GM21447 (cell line): Measurements from ENCODE around the gene CXXC5.

Experiments
- ATAC-seq: cut with Tn5 transposase; IDR thresholded peaks from one replicate; pipeline ENCODE4 v1.9.1; 2021; ENCODE audit not compliant: unreplicated experiment

CXXC5 gene

DNA sequence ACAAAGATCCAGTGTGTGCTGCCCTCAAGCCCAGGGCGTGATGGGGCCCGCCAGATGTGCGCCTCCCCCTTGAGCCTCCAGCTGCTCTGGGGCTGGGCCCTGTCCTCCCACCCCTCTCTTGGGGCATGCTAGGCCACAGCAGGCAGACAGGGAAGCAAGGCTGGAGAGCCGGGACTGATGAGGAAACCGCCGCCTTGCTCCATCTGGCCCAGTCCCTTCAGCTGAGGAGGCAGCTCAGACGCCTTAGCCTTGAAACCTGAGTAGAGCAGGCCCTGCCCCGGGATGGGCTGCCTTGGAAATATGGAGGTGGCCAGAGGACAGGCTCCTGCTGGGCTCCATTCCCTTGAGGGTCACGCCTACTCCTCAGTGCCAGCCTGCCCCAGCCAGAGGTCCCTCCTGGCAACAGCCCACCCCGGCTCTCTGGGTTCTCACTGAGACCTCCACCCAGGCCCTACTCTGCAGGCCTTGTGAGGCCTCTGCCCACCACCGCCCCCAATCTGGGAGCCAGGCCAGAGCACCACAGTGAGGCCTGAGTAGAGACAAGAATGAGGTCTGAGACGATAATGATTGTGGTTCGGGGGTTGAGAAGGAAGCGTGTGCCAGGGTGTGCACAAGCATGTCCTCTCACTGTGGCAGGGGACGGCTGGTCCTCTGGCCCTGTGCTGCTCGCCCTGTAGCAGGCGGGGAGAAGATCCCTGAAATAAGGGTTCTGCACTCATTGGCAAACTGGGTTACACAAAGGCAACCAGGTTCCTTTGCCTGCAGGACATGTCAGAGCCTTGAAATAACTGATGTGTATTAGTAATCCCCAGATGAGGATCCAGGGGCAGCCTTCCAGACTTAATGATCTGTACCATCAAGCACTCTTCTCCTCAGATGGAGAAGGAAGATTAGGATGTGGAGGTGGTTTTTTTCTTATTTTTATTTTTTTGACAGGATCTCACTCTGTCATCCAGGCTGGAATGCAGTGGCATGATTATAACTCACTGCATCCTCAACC, 30.9 kb downstream of the CXXC5 start:
- ATAC-seq, result no peak

DNA sequence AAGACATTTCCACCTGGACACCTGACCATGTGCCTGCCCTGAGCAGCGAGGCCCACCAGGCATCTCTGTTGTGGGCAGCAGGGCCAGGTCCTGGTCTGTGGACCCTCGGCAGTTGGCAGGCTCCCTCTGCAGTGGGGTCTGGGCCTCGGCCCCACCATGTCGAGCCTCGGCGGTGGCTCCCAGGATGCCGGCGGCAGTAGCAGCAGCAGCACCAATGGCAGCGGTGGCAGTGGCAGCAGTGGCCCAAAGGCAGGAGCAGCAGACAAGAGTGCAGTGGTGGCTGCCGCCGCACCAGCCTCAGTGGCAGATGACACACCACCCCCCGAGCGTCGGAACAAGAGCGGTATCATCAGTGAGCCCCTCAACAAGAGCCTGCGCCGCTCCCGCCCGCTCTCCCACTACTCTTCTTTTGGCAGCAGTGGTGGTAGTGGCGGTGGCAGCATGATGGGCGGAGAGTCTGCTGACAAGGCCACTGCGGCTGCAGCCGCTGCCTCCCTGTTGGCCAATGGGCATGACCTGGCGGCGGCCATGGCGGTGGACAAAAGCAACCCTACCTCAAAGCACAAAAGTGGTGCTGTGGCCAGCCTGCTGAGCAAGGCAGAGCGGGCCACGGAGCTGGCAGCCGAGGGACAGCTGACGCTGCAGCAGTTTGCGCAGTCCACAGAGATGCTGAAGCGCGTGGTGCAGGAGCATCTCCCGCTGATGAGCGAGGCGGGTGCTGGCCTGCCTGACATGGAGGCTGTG, 32.4 kb downstream of the CXXC5 start:
- ATAC-seq, result no peak

DNA sequence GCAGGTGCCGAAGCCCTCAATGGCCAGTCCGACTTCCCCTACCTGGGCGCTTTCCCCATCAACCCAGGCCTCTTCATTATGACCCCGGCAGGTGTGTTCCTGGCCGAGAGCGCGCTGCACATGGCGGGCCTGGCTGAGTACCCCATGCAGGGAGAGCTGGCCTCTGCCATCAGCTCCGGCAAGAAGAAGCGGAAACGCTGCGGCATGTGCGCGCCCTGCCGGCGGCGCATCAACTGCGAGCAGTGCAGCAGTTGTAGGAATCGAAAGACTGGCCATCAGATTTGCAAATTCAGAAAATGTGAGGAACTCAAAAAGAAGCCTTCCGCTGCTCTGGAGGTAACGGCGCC, 32.9 kb downstream of the CXXC5 start:
- no peak for ATAC-seq

DNA sequence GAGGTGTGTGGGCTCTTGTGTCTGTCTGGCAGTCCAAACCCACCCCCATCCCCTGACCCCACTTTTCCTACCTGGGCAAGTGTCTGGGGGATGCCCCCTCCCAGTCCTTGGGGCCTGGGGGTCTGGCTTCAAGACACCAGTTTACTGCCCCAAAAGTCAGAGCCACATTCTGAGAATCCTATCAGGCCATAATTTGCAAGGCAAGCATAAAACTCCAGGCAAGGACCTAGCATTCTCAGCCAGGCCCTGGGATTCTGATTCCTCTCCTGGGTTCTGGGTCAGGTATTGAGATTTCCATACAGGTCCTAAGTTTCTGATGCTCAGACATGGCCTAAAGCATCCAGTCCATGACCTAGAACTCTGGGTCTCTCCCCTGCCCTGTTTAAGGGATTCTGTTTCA, 33.3 kb downstream of the CXXC5 start:
- no peak for ATAC-seq

DNA sequence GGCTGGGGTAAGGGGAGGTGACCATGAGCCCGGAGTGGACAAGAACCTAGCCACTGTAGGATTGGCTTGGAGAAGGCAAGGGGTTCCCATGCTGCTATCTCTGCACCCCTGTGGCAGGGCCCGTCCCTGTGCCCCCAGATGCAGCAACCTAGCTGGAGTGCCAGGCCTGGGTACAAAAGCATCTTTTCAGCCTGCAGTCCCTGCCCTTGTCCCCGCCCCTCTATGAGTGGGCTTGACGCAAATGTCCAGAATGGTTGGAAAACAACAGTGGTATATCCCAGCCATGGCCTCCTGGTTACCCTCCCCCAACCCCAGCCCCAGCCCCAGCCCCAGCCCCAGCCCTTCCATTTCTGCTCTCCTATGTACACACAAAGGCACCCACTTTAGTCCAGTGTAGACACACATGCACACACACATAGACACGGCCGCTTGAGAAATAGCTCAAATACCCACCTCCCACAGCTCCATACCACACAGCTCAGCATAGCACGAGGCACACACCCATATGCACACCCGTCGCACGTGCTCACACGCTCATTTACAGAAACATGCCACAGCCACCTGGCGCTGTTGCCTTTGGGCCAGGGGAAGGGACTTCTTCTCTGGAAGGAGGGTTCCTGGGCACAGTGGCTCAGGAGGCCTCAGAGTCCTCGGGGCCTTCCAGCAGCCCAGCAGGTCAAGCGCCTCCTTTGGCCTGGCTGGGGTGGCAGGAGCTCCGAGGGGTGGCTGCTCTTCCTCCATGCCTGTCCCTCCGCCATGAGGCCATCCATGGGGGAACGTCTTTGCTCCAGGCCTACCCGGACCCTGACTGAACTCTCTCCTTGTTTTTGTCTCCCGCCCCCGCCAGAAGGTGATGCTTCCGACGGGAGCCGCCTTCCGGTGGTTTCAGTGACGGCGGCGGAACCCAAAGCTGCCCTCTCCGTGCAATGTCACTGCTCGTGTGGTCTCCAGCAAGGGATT, 34.1 kb downstream of the CXXC5 start:
- no peak for ATAC-seq

DNA sequence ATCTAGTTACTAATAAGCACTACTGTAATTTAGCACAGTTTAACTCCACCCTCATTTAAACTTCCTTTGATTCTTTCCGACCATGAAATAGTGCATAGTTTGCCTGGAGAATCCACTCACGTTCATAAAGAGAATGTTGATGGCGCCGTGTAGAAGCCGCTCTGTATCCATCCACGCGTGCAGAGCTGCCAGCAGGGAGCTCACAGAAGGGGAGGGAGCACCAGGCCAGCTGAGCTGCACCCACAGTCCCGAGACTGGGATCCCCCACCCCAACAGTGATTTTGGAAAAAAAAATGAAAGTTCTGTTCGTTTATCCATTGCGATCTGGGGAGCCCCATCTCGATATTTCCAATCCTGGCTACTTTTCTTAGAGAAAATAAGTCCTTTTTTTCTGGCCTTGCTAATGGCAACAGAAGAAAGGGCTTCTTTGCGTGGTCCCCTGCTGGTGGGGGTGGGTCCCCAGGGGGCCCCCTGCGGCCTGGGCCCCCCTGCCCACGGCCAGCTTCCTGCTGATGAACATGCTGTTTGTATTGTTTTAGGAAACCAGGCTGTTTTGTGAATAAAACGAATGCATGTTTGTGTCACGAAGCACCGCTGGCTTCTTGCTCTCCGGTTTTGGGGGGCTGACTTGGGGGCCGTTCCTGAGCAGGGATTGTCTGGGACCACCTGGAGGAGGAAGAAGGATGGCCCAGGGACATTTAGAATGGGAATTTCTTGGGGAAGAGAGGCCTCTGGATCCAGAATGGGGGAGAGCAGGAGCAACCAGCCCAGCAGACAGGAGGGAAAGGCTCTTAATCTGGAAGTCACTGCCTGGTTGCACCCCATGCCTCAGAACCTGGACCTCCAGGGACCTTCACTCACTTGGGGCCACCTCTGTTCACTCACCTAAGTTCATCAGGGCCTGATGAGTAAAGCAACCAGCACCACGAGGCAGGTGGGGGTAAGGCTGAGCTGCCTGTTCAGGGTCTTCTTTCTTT, 35.4 kb downstream of the CXXC5 start:
- no peak for ATAC-seq

DNA sequence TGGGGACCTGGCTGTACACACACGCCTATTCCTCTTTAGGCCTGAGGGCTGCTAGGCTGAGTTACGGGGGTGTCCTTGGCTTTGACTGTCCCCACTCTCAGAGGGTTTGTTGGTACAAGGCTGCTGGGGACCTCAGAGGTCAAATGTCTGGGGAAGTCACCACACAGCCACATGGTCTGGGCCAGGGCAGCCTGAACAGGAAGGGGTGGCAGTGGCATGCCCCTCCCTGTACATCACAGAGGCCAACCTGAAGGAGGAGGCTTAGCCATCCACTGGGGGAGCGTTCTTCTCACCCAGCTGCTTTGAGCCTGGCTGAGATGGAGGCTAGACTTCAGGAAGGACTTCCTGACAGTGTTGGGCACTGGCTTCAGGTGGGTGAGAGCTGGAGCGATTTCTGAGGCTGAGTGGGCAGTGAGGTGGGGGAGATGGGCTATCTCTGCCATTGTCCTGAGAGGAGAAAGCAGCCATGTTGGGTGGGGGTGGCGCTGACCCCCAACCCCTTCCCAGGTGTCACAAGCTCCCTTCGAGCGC, 36.3 kb downstream of the CXXC5 start:
- no peak for ATAC-seq

DNA sequence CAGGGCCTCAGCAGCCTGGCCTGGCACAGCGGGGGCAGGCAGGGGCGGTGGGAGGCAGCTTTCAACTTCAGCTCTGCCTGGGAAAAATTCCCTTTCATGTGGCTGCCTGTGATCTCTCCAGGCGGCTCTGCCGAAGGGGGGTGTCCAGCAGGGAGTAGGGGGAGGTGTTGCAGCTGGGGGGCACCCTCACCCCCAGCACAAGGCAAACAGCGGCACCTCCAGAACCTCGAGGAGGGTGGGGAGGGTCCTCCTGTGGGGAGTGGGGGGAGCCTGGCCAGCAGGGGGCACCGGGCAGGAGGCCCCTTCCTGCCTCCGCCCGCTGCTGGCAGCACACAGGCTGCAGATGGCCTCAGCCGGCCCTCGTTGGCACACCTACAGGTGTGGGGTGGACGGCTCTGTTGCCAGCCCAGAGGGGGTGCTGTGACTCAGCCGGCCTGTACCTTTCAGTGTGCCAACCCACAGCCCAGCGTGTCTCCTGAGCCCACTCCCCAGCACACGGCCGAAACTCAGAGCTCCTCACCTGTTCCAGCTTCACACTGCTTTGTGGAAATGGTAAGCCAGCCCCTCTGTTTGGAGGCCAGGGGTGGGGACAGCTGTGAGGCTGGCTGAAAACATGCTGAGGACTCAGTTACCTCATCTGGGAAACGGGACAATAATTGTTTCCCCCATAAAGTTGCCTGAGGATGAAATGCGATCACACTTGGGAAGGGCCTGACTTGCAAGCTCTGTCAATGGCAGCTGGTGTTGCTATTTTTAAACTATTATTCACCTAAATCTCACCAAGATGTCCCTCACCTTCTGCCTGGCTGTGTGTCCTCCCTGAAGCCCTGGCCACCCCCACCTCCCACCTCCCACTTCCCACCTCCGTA, 37.0 kb downstream of the CXXC5 start:
- no peak for ATAC-seq

DNA sequence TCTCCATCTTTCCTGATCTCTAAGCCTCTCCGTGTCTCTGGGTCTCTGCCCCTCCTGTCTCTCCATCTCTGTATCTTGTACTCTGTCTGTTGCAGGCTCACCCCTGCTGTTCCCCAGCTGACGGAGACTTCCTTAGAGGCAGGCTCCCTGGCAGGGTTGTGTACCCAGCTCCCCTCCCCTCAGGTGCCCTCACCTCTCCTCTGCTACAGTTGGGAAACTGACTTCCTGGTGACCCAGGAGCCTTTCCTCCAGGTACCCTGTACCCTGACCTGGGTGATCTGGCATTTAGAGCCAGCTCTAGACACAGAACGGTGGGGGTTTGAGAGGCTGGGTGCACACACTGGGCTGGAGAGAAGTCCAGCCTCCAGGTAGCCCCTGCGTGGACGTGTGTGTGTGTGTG, 37.7 kb downstream of the CXXC5 start:
- no peak for ATAC-seq

DNA sequence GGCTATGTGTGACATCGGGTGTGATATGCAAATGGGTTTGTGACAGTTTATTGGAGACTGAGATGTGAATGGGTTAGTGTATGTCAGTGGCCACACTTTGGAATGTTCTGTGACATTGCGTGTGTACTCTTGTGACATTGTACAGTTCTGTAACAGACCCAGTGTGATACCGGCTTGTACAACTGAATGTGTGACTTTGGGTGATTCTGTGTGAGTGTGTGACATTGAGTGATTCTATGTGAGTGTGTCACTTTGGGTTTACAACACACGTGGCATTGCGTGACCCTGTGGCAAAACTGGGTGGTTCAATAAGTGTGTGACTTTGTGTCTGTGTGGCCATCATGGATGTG, 38.2 kb downstream of the CXXC5 start:
- no peak for ATAC-seq

DNA sequence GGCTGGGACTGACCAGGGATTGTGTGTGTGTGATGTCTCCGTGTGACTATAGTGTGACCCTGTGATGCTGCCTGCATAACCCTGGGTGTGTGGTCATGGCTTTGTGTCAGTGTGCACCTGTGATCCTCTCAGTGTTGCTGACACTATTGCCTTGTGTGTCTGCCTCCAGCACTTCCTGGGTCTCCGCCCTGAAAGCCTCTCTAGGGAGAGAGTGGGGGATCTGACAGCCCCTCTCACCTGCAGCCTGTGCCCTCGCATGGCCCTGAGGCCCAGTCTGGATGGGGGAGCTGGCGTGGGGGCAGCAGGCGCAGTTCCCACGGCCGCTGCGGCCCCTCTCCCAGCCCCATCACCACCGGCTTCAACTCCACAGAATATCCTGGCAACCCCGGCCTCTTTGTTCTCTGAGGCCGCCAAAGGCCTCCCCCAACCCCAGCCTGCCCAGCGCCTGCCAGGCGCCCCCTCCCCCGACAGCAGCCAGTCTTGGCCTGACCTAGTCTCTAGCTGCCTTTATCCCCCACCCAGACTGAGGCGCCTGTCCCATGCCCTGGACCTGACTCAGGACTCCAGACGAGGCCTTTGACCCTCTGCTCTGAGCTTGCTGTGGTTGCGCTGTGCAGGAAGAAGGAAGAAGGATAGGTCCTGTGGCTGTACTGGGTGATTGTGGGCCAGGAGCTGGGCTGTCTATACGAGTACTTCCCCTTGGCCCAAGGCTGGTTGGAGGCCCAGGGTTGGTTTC, 38.7 kb downstream of the CXXC5 start:
- ATAC-seq, result no peak

DNA sequence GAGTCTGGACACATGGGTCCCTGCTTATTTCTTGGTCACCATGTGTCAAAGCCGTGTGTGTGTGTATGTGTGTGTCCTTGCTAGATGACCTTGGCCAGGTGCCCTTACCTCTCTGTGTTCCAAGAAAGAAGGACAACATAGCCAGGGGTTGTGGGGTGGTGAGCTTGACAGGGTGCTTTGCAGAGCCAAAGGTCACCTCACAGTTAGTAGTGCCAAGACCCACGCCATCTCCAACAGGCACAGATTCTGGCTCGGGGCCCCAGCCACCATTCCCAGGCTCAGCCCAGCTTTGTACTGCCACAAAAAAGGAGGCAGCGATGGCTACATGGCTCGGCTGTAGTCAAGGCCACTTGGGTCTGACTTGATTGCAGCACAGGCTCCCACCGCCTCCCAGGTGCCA, 39.5 kb downstream of the CXXC5 start:
- no peak for ATAC-seq

DNA sequence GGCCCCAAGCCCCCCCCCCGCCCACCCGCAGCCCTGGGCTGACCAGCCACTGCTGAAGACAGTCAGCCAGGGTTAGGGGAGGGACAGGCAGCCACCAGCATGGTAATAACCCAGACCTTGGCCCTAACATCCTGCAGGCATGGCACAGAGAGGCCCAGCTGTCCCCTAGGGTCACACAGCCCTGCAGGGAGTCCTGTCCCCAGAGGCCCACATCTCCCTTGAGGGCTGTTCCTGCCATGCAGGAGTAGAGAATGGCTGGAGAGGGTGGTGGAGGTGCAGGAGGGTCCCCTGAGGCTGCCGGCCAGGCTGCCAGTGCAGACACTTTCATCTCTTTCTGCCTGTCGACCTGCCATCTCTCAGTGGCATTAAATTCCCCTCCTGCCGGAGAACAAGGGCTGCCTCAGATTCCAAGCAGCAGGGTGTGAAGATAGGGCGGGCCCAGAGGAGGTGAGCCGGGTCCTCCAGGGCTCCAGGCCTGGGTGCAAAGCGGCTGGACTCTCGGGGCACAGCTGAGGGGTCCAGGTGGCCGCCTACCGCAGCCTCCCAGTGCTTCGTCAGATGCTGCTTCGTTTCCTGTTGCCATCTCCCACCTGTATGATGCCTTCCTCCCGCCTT, 40.0 kb downstream of the CXXC5 start:
- ATAC-seq, result no peak

DNA sequence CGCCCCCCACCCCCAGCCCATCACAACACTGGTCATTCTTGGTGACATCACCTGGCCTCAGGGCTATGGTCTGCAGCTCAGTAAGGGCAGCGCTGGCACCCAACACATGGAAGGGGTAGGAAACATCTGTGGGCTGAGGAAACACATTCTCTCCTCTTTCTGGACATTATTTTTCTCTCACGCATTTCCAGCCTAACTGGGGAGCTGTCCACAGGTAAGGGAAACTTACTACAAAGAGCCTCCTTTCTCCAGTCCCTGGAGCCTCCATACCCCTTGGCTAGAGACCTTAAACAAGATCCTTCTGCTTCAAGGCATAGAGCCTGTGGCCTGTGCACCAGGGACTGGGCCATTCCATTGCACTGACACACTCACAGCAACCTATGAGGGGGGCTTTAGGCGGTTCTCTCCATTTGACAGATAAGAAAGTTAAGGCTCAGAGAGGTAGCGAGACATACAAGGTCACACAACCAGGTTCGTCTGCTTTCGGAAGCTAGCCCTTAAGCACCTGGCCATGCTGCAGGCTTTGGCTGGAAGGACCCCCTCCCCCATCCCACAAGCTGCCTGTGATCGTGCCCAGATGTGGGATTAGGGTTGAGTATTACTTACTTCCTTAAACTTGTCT, 40.7 kb downstream of the CXXC5 start:
- ATAC-seq, result no peak

DNA sequence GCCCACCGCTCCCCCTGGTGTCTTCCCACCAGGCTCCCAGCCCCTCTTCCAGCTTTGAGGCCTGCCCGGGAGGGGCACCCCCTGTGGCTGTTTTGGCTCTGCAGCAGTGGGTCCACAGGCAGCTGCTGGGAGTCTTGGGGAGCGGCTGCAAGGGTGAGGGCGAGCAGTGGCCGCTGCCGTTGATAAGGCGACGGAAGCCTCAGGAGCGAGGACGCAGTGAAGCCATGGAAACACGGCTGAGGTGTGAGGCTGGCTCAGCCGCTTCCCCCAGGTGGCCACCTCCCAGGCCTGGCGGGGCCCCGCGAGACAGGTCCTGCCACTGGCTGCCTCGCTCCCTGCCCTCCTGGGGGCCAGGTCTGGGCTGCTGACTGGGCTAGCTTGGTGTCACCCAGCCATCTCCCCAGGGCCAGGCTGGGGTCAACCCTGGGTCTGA, 41.5 kb downstream of the CXXC5 start:
- ATAC-seq, result no peak

DNA sequence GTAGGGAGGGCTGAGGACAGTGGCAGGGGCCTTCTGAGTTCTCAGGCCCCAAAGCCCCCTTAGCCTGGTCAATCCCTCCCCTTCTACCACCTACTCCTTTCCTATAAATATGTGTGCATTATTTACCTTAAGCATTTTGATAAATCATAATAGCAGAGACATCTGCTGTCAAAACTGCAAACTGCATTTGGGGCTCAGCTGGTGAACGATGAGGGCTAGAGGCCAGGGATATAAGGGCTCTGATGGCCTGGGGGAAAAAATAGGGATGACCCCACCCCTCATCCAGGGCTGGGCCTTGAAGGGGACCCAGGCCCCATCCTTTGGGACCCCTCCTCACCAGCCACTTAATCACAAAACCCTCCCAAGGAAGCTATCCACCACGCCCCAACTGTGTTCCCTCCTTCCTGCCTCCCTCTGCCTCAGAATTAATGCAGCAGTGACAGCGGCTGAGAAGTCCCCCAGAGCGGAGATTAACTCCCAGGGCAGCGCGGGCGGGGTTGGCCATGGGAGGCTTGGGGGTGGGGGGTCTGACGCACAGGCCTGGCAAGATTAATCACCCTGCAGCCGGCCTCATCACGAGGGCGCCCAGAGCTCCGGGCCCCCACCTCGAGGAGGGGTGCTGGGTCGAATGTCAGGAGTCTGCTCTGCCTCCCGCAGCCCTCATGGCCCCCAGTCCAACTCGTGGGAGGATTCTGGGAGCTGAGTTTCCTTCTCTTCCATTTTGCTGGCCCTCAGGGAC, 42.1 kb downstream of the CXXC5 start:
- no peak for ATAC-seq
